Neural cell (in vitro differentiated cells): ENCODE results near the gene CTTNBP2NL. TPM values are rescaled to one million over a fixed set of nuclear protein-coding genes. Genes with fewer than 3 reads are reported as not detected.

Source experiments
- H2AFZ ChIP-seq: fragments of 200-600, 300-800 bp; sonication (generic), shearing (Covaris generic); 2 replicates; pipeline ENCODE4 v1.6.0; 2014; ENCODE audit warnings: low read depth, mild to moderate bottlenecking, antibody characterized with exemption, low read length, moderate library complexity
- H3F3A ChIP-seq: fragments of 200-600 bp; shearing (Covaris generic); 2 replicates; pipeline ENCODE4 v1.6.1; 2016; ENCODE audit warnings: mild to moderate bottlenecking, moderate library complexity, mixed read lengths, antibody characterized with exemption, low read length; ENCODE audit not compliant: insufficient read depth, poor library complexity, severe bottlenecking
- H3K27ac ChIP-seq: fragments of 200-600, 300-800 bp; sonication (generic), shearing (Covaris generic); 2 replicates; pipeline ENCODE4 v1.5.1; 2014; ENCODE audit warnings: mild to moderate bottlenecking, low read length, moderate library complexity
- H3K27me3 ChIP-seq: fragments of 300-800, 200-600 bp; sonication (generic), shearing (Covaris generic); 2 replicates; pipeline ENCODE4 v1.6.0; 2014; ENCODE audit warnings: mild to moderate bottlenecking, low read depth, low read length, moderate library complexity; ENCODE audit not compliant: insufficient read depth
- H3K36me3 ChIP-seq: fragments of 300-800, 200-600 bp; sonication (generic), shearing (Covaris generic); 2 replicates; pipeline ENCODE4 v1.5.1; 2014; ENCODE audit warnings: mild to moderate bottlenecking, antibody characterized with exemption, low read length, moderate library complexity; ENCODE audit not compliant: insufficient read depth
- H3K4me2 ChIP-seq: fragments of 300-800, 200-600 bp; sonication (generic), shearing (Covaris generic); 2 replicates; pipeline ENCODE4 v1.6.0; 2014; ENCODE audit warnings: mild to moderate bottlenecking, low read length
- H3K4me3 ChIP-seq: fragments of 300-800, 200-600 bp; sonication (generic), shearing (Covaris generic); 2 replicates; pipeline ENCODE4 v1.5.1; 2014; ENCODE audit warnings: mild to moderate bottlenecking, low read length, moderate library complexity
- H3K79me2 ChIP-seq: fragments of 200-600 bp; shearing (Covaris generic); replicated peaks from 2 replicates; pipeline ENCODE4 v1.6.0; 2014; ENCODE audit warnings: mild to moderate bottlenecking, low read length, moderate library complexity; ENCODE audit not compliant: insufficient read depth
- H3K9ac ChIP-seq: fragments of 300-800, 200-600 bp; sonication (generic), shearing (Covaris generic); 2 replicates; pipeline ENCODE4 v1.6.1; 2016; ENCODE audit warnings: mild to moderate bottlenecking, low read length, mixed read lengths
- H3K9me2 ChIP-seq: fragments of 200-600 bp; shearing (Covaris generic); 2 replicates; pipeline ENCODE4 v1.6.1; 2016; ENCODE audit warnings: mild to moderate bottlenecking, low read length, mixed read lengths; ENCODE audit not compliant: insufficient read depth
- H3K9me3 ChIP-seq: fragments of 200-600, 300-800 bp; sonication (generic), shearing (Covaris generic); 2 replicates; pipeline ENCODE4 v1.6.1; 2016; ENCODE audit warnings: mild to moderate bottlenecking, mixed run types, low read length, moderate library complexity, mixed read lengths
- H4K20me1 ChIP-seq: fragments of 200-600 bp; shearing (Covaris generic); 2 replicates; pipeline ENCODE4 v1.6.1; 2016; ENCODE audit warnings: mild to moderate bottlenecking, mixed run types; ENCODE audit not compliant: insufficient read depth
- EP300 ChIP-seq: fragments of 450-650 bp; conservative IDR thresholded peaks from 2 replicates; pipeline ENCODE4 v1.6.1; 2014; ENCODE audit warnings: antibody characterized with exemption, mild to moderate bottlenecking, moderate library complexity; ENCODE audit not compliant: poor library complexity, severe bottlenecking
- EZH2 ChIP-seq: fragments of 200-600, 300-800 bp; shearing (Covaris generic), sonication (generic); IDR thresholded peaks from 2 replicates; pipeline ENCODE4 v1.6.1; 2014; ENCODE audit warnings: antibody characterized with exemption, low read length, borderline replicate concordance, mild to moderate bottlenecking; ENCODE audit not compliant: insufficient read depth, poor library complexity, severe bottlenecking
- MXI1 ChIP-seq: fragments of 450-650 bp; conservative IDR thresholded peaks from 2 replicates; pipeline ENCODE4 v1.6.1; 2014; ENCODE audit warnings: antibody characterized with exemption, mild to moderate bottlenecking; ENCODE audit not compliant: poor library complexity, severe bottlenecking
- POLR2AphosphoS5 ChIP-seq: IDR thresholded peaks from 2 replicates; pipeline ENCODE4 v1.6.1; 2012
- RAD21 ChIP-seq: fragments of 450-650 bp; conservative IDR thresholded peaks from 2 replicates; pipeline ENCODE4 v1.6.1; 2014; ENCODE audit warnings: antibody characterized with exemption, mild to moderate bottlenecking, moderate library complexity
- REST ChIP-seq: IDR thresholded peaks from 2 replicates; pipeline ENCODE4 v1.6.1; 2012; ENCODE audit warnings: borderline replicate concordance
- SMC3 ChIP-seq: fragments of 450-650 bp; conservative IDR thresholded peaks from 2 replicates; pipeline ENCODE4 v1.6.1; 2014; ENCODE audit warnings: antibody characterized with exemption, mild to moderate bottlenecking, moderate library complexity; ENCODE audit not compliant: poor library complexity
- TAF1 ChIP-seq: IDR thresholded peaks from 2 replicates; pipeline ENCODE4 v1.6.1; 2012; ENCODE audit warnings: low read depth
- polyA plus RNA-seq: library from polyadenylated mRNA; depleted of rRNA; stranded (reverse); fragments of >200 nt; gene quantifications from 2 replicates; pipeline ENCODE4 v1.2.3, GENCODE V29; 2014
- TF ChIP-seq, protein P1 (sequence below): fragments of 450-650 bp; IDR thresholded peaks from 2 replicates; pipeline ENCODE4 v1.5.1; 2014; ENCODE audit warnings: antibody characterized with exemption, mild to moderate bottlenecking, moderate library complexity; ENCODE audit not compliant: poor library complexity, severe bottlenecking

The CTTNBP2NL gene
- polyA plus RNA-seq, 1 donor from 2014 or later, result 11.8 TPM

DNA sequence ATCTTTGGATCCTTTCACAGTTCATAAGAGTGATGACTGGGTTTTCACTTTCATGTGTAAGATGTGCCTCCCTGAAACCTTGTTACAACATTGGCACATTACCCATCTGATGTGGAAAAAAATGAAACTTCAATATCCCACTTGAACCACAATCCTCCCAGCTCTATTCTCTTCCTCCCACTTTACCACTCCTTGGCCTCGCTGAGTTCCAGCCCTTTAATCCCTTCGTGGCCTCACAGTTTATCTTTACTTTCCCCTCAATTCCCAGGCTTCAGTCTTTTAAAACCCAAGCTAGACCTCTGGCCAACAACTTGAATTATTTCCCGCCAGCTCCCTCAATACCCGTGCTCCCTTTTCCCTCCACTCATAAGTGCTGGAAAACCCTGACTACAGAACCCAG, 25.0 kb upstream of the CTTNBP2NL start:
- no peaks in the 10 kb centered on the region for H3F3A ChIP-seq
- H3K4me2 ChIP-seq, result no peak overlapping the region
- no peak overlapping the region for H3K4me3 ChIP-seq
- no peaks in the 10 kb centered on the region for H4K20me1 ChIP-seq
- no peaks in the 10 kb centered on the region for H3K9me3 ChIP-seq
- TF ChIP-seq MXI1 (no peak), RAD21 (no peak), EP300 (no peak), POLR2AphosphoS5 (no peak), TAF1 (no peak), REST (no peak), EZH2 (no peak), SMC3 (no peak)
- TF ChIP-seq, protein P1, sequence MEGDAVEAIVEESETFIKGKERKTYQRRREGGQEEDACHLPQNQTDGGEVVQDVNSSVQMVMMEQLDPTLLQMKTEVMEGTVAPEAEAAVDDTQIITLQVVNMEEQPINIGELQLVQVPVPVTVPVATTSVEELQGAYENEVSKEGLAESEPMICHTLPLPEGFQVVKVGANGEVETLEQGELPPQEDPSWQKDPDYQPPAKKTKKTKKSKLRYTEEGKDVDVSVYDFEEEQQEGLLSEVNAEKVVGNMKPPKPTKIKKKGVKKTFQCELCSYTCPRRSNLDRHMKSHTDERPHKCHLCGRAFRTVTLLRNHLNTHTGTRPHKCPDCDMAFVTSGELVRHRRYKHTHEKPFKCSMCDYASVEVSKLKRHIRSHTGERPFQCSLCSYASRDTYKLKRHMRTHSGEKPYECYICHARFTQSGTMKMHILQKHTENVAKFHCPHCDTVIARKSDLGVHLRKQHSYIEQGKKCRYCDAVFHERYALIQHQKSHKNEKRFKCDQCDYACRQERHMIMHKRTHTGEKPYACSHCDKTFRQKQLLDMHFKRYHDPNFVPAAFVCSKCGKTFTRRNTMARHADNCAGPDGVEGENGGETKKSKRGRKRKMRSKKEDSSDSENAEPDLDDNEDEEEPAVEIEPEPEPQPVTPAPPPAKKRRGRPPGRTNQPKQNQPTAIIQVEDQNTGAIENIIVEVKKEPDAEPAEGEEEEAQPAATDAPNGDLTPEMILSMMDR, result no peak
- H3K9me2 ChIP-seq, result no peaks in the 10 kb centered on the region
- no peaks in the 10 kb centered on the region for H3K36me3 ChIP-seq
- H3K79me2 ChIP-seq, result no peaks in the 10 kb centered on the region
- H3K27me3 ChIP-seq, result no peaks in the 10 kb centered on the region
- no peak overlapping the region for H3K27ac ChIP-seq
- no peak overlapping the region for H2AFZ ChIP-seq
- no peak overlapping the region for H3K9ac ChIP-seq

DNA sequence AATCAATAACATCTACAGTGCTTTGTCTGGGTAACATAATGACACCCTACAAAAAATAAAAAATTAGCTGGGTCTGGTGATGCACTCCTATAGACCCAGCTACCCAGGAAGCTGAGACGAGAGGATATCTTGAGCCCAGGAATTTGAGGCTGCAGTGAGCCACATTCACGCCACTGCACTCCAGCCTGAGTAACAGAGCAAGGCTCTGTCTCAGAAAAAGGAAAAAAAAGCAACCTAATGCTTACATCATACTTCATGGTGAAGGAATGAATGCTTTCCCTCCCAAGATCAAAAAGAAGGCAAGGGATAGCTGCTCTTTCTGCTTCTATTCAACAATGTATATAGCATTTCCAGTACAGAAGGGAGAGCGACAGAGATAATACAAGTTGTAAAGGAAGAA, 24.2 kb upstream of the CTTNBP2NL start:
- Histone ChIP-seq H3F3A (no peaks in the 10 kb centered on the region), H3K4me3 (no peak overlapping the region), H3K27ac (no peak overlapping the region), H4K20me1 (no peaks in the 10 kb centered on the region), H3K27me3 (no peaks in the 10 kb centered on the region), H3K79me2 (no peaks in the 10 kb centered on the region), H3K9me3 (no peaks in the 10 kb centered on the region), H3K36me3 (no peaks in the 10 kb centered on the region), H2AFZ (no peak overlapping the region), H3K4me2 (no peak overlapping the region), H3K9me2 (no peaks in the 10 kb centered on the region), H3K9ac (no peak overlapping the region)
- TF ChIP-seq POLR2AphosphoS5 (no peak), SMC3 (no peak), EZH2 (no peak), MXI1 (no peak), REST (no peak), EP300 (no peak), RAD21 (no peak), TAF1 (no peak)
- TF ChIP-seq, protein P1, result no peak
